HepG2 (cell line): ENCODE measurements around the gene RAB32. TPM values are rescaled to one million over a fixed set of nuclear protein-coding genes. Genes with fewer than 3 reads are reported as not detected.

ENCODE experiments used
- ATAD3A ChIP-seq: sonication (generic); formaldehyde crosslinking; IDR thresholded peaks from 2 replicates; pipeline ENCODE4 v1.4.0; 2020; ENCODE audit warnings: missing genetic modification reagents
- FOXA1 ChIP-seq, 2 experiments: fragments of 450-650 bp in 1 of 2; sonication (generic) in 1 of 2; formaldehyde crosslinking in 1 of 2; IDR thresholded peaks; 2 replicates each; pipeline versions ENCODE4 v1.4.0 to v1.6.1; 2016 to 2020; ENCODE audit warnings: missing genetic modification reagents in 1 of 2
- FOXC1 ChIP-seq: sonication (generic); formaldehyde crosslinking; IDR thresholded peaks from 2 replicates; pipeline ENCODE4 v1.8.0; 2022; ENCODE audit warnings: mild to moderate bottlenecking, missing genetic modification reagents, borderline replicate concordance
- HCFC1 ChIP-seq: fragments of 150-350 bp; IDR thresholded peaks from 2 replicates; pipeline ENCODE4 v1.6.1; 2014; ENCODE audit warnings: low read depth, low read length
- JUN ChIP-seq: sonication (generic); formaldehyde crosslinking; IDR thresholded peaks from 2 replicates; pipeline ENCODE4 v1.4.0; 2020; ENCODE audit warnings: mild to moderate bottlenecking, missing genetic modification reagents
- RAD51 ChIP-seq: fragments of 450-650 bp; IDR thresholded peaks from 2 replicates; pipeline ENCODE4 v1.6.1; 2016; ENCODE audit warnings: borderline replicate concordance
- SUZ12 ChIP-seq: fragments of 150-350 bp; IDR thresholded peaks from 2 replicates; pipeline ENCODE4 v1.6.1; 2014; ENCODE audit warnings: low read depth, low read length
- ZNF446 ChIP-seq: sonication (generic); formaldehyde crosslinking; IDR thresholded peaks from 2 replicates; pipeline ENCODE4 v1.5.0; 2020; ENCODE audit warnings: mild to moderate bottlenecking, missing genetic modification reagents
- ZNF816 ChIP-seq: sonication (generic); formaldehyde crosslinking; IDR thresholded peaks from 2 replicates; pipeline ENCODE4 v1.8.0; 2022; ENCODE audit warnings: missing genetic modification reagents, mild to moderate bottlenecking, borderline replicate concordance
- ZSCAN20 ChIP-seq: sonication (generic); formaldehyde crosslinking; IDR thresholded peaks from 2 replicates; pipeline ENCODE4 v1.4.0; 2020; ENCODE audit warnings: missing genetic modification reagents, mild to moderate bottlenecking, borderline replicate concordance
- polyA plus RNA-seq, 8 experiments: library from polyadenylated mRNA; depleted of rRNA in 3 of 8; stranded (reverse) in 7 of 8; unstranded in 1 of 8; fragments of >200 nt; fragmentation: Illumina TruSeq in 4 of 8; extraction: Trizol in 4 of 8; gene quantifications; 2 replicates each; pipeline versions ENCODE4 v1.2.1 to v1.2.3, GENCODE V29; 2011 to 2016; ENCODE audit warnings: low read depth in 4 of 8, missing spikeins in 1 of 8, mixed read lengths in 1 of 8; ENCODE audit not compliant: insufficient read depth in 1 of 8
- total RNA-seq, 5 experiments: library from RNA; depleted of rRNA; stranded (reverse); fragments of >200 nt; fragmentation: Illumina TruSeq; extraction: Trizol; gene quantifications; 2 replicates each; pipeline ENCODE4 v1.2.3, GENCODE V29; 2016; ENCODE audit warnings: low read depth in 1 of 5
- TF ChIP-seq, protein P1 (sequence below): sonication (generic); formaldehyde crosslinking; IDR thresholded peaks from 2 replicates; pipeline ENCODE4 v1.8.1; 2023; ENCODE audit warnings: mild to moderate bottlenecking, moderate library complexity, missing genetic modification reagents
- TF ChIP-seq, protein P2 (sequence below), 2 experiments: sonication (generic) in 1 of 2; formaldehyde crosslinking in 1 of 2; IDR thresholded peaks; 2 replicates each; pipeline versions ENCODE4 v1.4.0 to v1.6.1; 2018 to 2020; ENCODE audit warnings: missing genetic modification reagents in 2 of 2, borderline replicate concordance in 1 of 2, low read depth in 1 of 2, mild to moderate bottlenecking in 1 of 2, missing biosample characterization in 1 of 2
- TF ChIP-seq, protein P3 (sequence below): sonication (generic); formaldehyde crosslinking; IDR thresholded peaks from 2 replicates; pipeline ENCODE4 v1.4.0; 2020; ENCODE audit warnings: missing genetic modification reagents
- TF ChIP-seq, protein P4 (sequence below): sonication (generic); formaldehyde crosslinking; IDR thresholded peaks from 2 replicates; pipeline ENCODE4 v1.4.0; 2020; ENCODE audit warnings: missing genetic modification reagents
- TF ChIP-seq, protein P5 (sequence below): sonication (generic); formaldehyde crosslinking; IDR thresholded peaks from 2 replicates; pipeline ENCODE4 v1.4.0; 2020; ENCODE audit warnings: missing genetic modification reagents
- TF ChIP-seq, protein P6 (sequence below): sonication (generic); IDR thresholded peaks from 2 replicates; pipeline ENCODE4 v1.6.1; 2016; ENCODE audit warnings: low read depth, borderline replicate concordance

Gene RAB32
- total and polyA plus RNA-seq, 2 of the 13 experiments (the other 11 are each of a cell fraction or from before 2014, with no cell fraction given) = 43.7 to 93.9 TPM

DNA sequence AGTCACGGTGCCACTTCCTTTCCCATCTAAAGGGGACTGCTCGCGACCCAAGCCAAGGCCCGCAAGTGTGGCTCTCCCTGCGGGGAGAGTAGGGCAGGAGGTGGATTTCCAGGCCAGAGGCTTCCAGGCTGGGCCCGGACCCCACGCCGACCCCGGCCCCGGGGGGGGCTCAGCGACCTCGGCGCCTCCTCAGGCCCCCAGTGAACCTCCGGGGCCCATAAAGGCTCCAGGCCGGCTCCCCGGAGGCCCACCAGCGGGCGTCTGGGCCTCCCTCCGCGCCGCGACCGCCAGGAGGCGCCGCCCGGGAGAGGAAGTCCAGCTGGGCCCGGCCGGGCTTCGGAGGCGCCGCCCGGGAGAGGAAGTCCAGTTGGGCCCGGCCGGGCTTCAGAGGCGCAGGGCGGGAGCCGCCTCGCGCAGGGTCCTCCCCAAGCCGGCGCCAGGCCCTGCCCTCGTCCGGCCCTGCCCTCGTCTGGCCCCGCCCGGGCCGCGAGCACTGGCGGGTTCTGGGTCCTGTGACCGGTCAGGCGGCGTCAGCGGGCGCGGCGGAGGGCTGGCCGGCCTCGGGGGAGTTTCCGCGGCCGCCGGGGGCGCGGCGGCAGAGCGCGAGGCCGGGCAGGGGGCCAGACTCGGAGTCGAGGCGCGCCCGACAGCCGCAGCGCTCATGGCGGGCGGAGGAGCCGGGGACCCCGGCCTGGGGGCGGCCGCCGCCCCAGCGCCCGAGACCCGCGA lies at the start of gene RAB32 (continued):
- TF ChIP-seq, protein P1, sequence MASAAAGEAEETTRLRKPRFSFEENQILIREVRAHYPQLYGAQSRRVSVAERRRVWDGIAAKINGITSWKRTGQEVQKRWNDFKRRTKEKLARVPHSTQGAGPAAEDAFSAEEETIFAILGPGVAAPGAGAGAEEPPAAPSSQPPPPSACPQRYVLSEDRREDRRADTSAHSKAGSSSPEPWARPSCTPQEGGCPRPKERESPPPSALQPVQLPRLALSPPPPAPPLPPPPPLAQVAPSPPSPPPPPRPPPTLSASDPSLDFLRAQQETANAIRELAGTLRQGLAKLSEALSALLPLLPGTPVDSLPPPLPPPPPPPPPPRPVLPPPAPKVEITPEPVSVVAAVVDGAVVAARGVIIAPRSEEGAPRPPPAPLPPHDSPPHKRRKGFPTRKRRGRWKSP (CRISPR knock-in tag) = no peak; the same call in none of the 2 replicates
- TF ChIP-seq FOXC1 (CRISPR knock-in tag) (no peak), FOXA1 (IDR thresholded peaks at IDR 0.05) (no peak), FOXA1 (CRISPR knock-in tag; IDR thresholded peaks at IDR 0.05) (no peak), JUN (no peak), ZNF816 (CRISPR knock-in tag) (peak; percentile 81; the same call in 1 of the 2 replicates), ATAD3A (CRISPR knock-in tag) (no peak), RAD51 (no peak), HCFC1 (no peak), ZSCAN20 (CRISPR knock-in tag) (peak; percentile 91; the same call in 1 of the 2 replicates), SUZ12 (no peak), ZNF446 (CRISPR knock-in tag) (peak; percentile 79)
- TF ChIP-seq, protein P2, sequence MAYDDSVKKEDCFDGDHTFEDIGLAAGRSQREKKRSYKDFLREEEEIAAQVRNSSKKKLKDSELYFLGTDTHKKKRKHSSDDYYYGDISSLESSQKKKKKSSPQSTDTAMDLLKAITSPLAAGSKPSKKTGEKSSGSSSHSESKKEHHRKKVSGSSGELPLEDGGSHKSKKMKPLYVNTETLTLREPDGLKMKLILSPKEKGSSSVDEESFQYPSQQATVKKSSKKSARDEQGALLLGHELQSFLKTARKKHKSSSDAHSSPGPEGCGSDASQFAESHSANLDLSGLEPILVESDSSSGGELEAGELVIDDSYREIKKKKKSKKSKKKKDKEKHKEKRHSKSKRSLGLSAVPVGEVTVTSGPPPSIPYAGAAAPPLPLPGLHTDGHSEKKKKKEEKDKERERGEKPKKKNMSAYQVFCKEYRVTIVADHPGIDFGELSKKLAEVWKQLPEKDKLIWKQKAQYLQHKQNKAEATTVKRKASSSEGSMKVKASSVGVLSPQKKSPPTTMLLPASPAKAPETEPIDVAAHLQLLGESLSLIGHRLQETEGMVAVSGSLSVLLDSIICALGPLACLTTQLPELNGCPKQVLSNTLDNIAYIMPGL (CRISPR knock-in tag; IDR thresholded peaks at IDR 0.05; ENCODE audit: borderline replicate concordance in 1 of 2, low read depth in 1 of 2) = peak; percentile 91 to 93; a peak in 3 of 4 replicates
- TF ChIP-seq, protein P3, sequence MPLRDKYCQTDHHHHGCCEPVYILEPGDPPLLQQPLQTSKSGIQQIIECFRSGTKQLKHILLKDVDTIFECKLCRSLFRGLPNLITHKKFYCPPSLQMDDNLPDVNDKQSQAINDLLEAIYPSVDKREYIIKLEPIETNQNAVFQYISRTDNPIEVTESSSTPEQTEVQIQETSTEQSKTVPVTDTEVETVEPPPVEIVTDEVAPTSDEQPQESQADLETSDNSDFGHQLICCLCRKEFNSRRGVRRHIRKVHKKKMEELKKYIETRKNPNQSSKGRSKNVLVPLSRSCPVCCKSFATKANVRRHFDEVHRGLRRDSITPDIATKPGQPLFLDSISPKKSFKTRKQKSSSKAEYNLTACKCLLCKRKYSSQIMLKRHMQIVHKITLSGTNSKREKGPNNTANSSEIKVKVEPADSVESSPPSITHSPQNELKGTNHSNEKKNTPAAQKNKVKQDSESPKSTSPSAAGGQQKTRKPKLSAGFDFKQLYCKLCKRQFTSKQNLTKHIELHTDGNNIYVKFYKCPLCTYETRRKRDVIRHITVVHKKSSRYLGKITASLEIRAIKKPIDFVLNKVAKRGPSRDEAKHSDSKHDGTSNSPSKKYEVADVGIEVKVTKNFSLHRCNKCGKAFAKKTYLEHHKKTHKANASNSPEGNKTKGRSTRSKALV (CRISPR knock-in tag) = no peak; the same call in 1 of the 2 replicates
- TF ChIP-seq, protein P4, sequence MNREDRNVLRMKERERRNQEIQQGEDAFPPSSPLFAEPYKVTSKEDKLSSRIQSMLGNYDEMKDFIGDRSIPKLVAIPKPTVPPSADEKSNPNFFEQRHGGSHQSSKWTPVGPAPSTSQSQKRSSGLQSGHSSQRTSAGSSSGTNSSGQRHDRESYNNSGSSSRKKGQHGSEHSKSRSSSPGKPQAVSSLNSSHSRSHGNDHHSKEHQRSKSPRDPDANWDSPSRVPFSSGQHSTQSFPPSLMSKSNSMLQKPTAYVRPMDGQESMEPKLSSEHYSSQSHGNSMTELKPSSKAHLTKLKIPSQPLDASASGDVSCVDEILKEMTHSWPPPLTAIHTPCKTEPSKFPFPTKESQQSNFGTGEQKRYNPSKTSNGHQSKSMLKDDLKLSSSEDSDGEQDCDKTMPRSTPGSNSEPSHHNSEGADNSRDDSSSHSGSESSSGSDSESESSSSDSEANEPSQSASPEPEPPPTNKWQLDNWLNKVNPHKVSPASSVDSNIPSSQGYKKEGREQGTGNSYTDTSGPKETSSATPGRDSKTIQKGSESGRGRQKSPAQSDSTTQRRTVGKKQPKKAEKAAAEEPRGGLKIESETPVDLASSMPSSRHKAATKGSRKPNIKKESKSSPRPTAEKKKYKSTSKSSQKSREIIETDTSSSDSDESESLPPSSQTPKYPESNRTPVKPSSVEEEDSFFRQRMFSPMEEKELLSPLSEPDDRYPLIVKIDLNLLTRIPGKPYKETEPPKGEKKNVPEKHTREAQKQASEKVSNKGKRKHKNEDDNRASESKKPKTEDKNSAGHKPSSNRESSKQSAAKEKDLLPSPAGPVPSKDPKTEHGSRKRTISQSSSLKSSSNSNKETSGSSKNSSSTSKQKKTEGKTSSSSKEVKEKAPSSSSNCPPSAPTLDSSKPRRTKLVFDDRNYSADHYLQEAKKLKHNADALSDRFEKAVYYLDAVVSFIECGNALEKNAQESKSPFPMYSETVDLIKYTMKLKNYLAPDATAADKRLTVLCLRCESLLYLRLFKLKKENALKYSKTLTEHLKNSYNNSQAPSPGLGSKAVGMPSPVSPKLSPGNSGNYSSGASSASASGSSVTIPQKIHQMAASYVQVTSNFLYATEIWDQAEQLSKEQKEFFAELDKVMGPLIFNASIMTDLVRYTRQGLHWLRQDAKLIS (CRISPR knock-in tag) = no peak
- TF ChIP-seq, protein P5, sequence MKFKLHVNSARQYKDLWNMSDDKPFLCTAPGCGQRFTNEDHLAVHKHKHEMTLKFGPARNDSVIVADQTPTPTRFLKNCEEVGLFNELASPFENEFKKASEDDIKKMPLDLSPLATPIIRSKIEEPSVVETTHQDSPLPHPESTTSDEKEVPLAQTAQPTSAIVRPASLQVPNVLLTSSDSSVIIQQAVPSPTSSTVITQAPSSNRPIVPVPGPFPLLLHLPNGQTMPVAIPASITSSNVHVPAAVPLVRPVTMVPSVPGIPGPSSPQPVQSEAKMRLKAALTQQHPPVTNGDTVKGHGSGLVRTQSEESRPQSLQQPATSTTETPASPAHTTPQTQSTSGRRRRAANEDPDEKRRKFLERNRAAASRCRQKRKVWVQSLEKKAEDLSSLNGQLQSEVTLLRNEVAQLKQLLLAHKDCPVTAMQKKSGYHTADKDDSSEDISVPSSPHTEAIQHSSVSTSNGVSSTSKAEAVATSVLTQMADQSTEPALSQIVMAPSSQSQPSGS (CRISPR knock-in tag) = no peak
- TF ChIP-seq, protein P6, sequence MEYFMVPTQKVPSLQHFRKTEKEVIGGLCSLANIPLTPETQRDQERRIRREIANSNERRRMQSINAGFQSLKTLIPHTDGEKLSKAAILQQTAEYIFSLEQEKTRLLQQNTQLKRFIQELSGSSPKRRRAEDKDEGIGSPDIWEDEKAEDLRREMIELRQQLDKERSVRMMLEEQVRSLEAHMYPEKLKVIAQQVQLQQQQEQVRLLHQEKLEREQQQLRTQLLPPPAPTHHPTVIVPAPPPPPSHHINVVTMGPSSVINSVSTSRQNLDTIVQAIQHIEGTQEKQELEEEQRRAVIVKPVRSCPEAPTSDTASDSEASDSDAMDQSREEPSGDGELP = peak; percentile 85; the same call in 1 of the 2 replicates
